Kasumi-1 (cell line): ENCODE results near the gene CENPVL2.
"Not testable (repeated sequence)": the region's sequence is repeated elsewhere in the genome, so short reads cannot be mapped to it uniquely, and the experiment has no call there.

Experiments
- DNase-seq, 2 experiments: peaks; one replicate each; lab custom pipeline; 2025; lab: John Stamatoyannopoulos, UW

CENPVL2 gene

DNA sequence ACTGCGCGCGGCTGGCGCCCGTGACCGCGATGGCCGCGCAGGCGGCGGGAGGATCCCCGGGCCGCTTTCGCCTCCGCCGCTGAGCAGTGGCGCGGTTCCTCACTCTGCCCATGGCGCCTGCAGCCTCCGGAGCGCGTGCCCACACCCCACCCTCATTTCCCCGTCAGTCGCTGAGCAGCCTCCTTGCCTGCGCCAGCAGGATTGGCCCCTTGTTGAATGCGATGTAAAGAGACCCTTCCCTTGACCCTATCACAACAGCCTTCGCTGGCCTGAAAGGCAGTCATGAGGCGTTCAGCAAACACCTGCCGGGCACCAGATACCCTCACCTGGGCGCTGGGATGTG, at the start of gene CENPVL2:
Gene CENPVL2 (minus strand): TSS at position 112 of the 343 bp plus-strand sequence. CDS start 0 bp downstream, at position 112.
- not testable (repeated sequence) for DNase-seq

DNA sequence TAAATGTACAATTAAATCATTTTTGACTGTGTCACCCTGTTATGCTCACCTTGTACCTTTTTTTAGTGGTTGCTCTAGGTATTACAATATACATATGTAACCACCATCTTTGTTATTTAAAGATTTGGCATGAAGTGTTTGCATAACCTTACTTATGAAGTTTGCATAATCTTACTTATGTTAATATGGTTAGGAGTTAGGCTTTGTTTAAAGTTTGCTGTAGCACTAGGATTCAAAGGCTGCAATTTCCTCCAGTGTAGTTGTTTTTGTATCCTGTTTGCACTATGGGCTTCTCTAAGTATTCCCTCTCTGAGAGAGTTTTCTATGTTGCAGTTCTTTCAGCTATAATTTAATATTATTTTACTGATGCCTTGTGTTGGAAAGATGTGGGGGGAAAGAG, 45.6 kb upstream of the CENPVL2 start:
- no peak for DNase-seq

DNA sequence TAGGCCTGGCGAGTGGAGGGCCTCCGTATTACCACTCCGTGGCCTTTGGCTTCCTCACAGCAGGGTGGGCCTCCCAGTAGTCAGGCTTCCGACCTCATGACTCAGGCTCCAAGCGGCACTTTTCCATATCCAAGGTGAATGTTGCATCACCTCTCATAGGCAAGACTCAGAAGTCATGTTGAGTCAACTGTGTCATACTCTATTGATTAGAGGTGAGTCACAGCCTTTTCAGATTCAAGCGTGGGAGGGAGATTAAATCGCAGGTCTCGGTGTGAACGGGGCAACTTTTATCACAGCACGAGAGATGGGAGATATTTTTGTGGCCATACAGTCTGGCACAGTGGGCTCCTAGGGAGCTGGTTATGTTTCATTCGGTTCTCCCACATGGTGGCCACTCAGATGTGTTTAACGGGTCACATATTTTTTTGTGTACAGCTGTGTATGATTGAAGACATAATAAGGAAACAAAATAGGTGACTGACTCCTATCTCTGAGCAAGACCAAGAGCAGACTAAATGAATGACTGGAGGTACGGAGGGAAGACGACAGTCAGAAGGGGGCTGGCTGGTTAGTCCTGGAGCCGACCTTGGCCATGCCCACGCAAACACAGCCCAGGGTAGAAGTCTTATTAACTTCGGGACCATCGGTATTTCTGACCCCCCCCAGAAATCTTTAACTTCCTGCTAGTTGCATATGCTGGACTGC, 30.5 kb upstream of the CENPVL2 start:
- DNase-seq = not testable (repeated sequence)

DNA sequence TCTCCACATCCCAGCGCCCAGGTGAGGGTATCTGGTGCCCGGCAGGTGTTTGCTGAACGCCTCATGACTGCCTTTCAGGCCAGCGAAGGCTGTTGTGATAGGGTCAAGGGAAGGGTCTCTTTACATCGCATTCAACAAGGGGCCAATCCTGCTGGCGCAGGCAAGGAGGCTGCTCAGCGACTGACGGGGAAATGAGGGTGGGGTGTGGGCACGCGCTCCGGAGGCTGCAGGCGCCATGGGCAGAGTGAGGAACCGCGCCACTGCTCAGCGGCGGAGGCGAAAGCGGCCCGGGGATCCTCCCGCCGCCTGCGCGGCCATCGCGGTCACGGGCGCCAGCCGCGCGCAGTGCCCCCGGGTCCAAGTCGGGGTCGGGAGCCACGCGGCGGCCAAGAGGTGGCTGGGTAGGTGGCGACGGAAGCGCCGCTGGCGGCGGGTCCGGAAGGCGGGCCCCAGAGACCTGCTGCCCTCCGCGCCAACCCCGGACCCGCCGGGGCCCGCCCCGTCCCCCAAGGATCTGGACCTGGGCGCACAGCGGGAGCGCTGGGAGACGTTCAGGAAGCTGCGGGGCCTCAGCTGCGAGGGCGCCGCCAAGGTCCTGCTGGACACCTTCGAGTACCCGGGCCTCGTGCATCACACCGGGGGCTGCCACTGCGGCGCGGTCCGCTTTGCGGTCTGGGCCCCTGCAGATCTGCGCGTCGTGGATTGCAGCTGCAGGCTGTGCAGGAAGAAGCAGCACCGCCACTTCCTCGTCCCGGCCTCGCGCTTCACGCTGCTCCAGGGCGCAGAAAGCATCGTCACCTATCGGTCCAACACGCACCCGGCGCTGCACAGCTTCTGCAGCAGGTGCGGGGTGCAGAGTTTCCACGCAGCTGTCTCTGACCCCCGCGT, 27.9 kb upstream of the CENPVL2 start, which contains the start of gene CENPVL1:
Gene CENPVL1 (plus strand): TSS at position 236 of the 888 bp plus-strand sequence. CDS start 0 bp downstream, at position 236.
- not testable (repeated sequence) for DNase-seq

DNA sequence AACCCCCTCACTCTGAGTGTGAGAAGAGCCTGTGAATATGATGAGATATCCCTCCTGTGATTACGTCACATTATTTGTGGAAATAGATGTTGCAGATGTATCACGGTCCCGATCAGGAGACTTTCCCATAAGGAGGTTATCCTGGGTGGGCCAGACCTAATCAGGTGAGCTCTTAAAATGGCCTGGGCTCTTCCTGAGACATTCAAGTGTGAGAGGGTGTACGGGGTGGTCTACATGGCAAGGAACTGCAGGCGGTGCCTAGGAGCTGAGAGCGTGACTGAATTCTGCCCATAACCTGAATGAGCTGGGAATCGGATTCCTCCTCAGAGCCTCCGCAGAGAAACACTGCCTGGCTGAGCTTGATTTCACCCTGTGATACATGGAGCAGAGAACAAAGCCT, 14.8 kb upstream of the CENPVL2 start:
- DNase-seq = no peak

DNA sequence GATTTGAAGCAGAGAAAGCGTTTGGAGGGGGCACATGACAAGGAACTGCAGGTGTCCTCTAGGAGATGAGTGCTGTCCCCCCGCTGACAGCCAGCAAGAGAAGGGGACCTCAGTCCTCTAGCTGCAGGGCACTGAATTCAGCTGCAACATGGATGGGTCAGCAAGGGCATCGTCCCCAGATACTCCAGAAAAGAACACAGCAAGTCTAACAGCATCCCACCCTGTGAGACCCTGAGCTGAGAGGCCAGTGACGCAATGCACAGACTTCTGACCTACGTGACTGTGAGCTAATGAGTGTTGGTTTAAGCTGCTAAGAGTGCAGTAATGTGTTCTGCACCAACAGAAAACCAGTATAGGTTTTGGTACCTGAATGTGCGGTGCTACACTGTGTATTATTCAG, 11.6 kb upstream of the CENPVL2 start:
- no peak for DNase-seq

DNA sequence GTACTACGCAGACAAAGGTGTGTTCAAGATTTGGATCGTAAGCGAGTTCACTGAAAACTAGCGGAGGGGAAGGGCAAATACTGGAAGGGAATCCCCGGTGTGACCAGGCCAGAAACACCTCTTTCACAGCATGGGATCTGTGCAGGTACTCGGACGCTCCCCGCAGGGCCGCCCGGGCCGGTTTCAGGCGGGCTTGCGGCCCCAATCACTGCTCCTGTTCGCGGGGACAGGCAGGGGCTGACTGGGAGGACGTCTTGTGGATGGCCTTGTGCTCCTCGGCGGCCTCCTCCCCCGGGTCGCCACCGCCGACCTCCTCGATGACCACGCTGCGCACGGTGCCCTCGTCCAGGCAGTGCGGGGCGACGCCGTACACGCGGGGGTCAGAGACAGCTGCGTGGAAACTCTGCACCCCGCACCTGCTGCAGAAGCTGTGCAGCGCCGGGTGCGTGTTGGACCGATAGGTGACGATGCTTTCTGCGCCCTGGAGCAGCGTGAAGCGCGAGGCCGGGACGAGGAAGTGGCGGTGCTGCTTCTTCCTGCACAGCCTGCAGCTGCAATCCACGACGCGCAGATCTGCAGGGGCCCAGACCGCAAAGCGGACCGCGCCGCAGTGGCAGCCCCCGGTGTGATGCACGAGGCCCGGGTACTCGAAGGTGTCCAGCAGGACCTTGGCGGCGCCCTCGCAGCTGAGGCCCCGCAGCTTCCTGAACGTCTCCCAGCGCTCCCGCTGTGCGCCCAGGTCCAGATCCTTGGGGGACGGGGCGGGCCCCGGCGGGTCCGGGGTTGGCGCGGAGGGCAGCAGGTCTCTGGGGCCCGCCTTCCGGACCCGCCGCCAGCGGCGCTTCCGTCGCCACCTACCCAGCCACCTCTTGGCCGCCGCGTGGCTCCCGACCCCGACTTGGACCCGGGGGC, 567 bp downstream of the CENPVL2 start:
- DNase-seq = not testable (repeated sequence)

DNA sequence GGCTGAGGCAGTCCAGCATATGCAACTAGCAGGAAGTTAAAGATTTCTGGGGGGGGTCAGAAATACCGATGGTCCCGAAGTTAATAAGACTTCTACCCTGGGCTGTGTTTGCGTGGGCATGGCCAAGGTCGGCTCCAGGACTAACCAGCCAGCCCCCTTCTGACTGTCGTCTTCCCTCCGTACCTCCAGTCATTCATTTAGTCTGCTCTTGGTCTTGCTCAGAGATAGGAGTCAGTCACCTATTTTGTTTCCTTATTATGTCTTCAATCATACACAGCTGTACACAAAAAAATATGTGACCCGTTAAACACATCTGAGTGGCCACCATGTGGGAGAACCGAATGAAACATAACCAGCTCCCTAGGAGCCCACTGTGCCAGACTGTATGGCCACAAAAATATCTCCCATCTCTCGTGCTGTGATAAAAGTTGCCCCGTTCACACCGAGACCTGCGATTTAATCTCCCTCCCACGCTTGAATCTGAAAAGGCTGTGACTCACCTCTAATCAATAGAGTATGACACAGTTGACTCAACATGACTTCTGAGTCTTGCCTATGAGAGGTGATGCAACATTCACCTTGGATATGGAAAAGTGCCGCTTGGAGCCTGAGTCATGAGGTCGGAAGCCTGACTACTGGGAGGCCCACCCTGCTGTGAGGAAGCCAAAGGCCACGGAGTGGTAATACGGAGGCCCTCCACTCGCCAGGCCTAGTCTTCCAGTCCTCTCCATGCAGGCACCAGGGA, 2.8 kb downstream of the CENPVL2 start:
- DNase-seq = not testable (repeated sequence)

DNA sequence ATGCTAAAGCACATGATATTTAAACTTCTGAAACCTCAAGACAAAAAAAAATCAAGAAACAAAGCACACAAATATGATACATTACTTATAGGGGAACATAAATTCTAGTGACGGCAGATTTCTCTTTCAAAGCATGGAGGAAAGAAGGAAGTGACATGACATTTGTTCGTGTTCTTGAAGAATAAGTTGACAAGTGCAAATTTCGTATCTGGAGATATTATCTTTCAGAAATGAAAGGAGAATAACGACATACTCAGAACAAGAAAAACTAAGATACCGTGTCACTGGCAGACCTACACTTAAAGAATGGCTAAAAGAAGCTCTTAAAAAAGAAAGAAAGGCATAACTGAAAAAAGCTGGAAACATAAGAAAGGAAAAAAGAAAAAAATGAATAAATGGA, 16.6 kb downstream of the CENPVL2 start:
- no peak for DNase-seq

DNA sequence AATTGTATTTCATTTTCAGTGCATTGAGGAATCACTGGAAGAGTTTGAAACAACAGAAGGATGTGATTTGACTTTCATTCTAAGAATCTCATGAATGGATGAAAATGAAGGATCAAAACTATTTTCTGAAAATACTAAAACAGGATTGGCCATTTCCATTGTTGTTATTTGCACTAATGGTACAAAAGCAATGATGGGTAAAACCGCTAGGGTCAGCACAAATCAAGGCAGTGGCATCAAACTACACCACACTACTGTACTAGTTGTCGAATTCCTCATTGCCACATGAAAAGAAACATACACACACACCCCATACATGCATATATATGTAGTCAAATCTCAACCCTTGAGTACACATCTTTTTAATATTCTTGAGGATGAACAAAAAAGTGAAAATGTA, 39.3 kb downstream of the CENPVL2 start:
- no peak for DNase-seq

DNA sequence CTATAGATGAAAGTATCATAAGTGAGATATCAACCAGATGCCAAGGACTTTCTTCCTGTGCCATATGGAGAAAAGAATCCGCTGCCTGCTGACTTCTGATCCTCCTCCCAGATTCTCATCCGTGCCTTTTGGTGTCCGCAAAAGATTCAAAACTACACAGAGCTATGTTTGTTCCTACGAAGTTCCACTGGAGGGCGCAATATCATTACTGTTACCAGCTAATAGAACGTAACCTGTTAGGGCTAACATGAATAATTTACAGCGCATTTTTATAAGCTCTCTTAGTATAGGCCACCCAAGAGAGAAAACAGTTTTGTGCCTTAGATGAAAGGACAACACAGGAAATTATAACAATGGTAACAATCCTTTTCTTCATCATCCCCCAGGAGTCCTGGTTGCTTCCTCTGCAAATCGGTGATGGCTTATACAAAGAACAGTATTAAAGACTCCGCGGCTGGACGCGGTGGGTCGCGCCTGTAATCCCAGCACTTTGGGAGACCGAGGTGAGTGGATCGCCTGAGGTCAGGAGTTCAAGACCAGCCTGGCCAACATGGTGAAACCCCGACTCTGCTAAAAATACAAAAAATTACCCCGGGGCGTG, 41.1 kb downstream of the CENPVL2 start:
- DNase-seq = peak; percentile 41 to 44

DNA sequence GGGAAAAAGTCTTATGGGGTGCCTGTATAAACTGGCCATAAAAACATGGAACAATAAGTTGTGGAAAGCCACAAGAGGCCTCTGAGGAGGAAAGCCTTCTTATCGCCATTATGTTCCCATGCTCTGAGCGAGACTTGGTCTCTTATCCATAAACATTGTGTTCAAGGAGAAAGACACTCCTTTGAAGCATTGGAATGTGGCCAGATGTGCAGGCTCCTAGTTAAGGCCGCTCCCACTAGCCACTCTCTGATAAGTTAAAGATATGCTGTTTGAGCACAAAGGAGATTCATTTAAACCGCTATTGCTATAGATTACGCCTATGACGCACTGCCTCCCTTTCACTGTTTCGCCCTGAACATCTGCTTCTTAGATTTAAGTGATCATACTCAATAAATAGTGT, 46.1 kb downstream of the CENPVL2 start:
- not testable (repeated sequence) for DNase-seq
